HG02970 (cell line): ENCODE results near the gene FGFR2.

Source experiments
- ATAC-seq: cut with Tn5 transposase; IDR thresholded peaks from one replicate; pipeline ENCODE4 v1.9.1; 2021; ENCODE audit warnings: mild to moderate bottlenecking, moderate library complexity, moderate number of reproducible peaks; ENCODE audit not compliant: unreplicated experiment, low FRiP score

FGFR2 gene

GRCh38 chr10:121501796-121502195 lies 96.4 kb downstream of the FGFR2 start:
- no peak for ATAC-seq

DNA sequence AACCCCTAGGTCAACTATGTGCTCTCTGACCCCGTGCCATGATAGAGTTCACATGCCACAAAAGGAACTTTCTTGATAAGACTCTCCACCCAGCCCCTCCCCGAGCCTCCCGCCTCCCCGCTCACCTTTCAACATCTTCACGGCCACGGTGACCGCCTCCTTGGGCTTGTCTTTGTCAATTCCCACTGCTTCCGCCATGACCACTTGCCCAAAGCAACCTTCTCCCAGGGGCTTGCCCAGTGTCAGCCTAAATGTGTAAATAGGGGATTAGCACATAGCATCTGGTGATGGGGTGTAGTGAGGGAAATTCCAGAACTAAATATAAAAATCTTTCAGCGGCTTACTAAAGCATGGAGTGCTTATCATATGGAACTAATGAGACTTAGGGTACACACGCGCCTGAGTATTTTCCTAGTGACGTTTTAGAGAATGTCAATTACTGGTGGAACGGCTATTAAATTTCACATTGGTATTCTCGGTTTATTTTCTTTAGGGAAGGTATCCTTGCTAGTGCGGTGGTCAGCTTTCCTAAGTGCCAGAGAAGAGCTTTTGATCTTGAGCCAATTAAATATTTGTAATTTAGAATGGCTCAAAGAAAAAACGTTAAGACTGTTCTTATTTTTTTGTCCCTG lies 97.4 kb downstream of the FGFR2 start:
- no peak for ATAC-seq

DNA sequence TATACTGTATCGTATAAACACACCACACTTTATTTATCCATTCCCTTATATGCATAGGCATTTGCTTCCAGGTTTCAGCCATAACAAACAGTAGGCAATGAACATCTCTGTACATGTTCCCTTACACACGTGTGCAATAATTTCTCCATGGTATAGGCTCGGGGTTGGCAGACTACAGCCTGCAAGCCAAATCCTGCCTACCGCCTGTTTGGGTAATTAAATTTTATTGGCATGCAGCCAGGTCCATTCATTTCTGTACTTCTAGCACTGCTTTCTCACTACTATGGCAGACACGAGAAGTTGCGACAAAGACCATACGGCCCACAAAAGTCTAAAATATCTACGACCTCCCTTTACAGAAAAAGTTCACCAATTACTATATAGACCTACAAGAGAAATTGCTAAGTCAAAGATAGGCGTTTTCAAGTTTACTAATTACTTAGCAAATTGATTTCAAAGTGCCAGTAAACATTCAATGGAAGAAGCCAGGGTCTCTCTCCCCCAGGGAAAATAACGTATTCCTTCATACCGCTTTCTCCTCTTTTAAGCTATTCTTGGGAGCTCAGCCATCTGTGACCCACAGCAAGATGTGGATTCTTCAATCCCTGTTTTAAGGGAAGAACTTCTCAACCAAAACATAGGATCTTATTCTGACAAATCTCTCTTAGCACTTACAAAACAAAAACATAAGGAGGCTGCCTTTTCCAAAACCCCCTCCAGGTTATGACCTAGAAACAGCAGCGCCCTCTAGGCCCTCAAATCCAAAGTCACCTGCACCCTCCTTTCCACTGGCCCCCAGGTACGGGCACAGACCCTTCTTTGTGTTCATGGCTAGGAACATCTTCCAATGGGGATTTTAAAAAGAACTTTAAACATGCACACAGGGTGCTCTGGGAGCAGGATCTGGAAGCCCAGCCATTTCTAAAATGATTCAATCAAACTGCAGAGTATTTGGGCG lies 100.5 kb downstream of the FGFR2 start:
- no peak for ATAC-seq

DNA sequence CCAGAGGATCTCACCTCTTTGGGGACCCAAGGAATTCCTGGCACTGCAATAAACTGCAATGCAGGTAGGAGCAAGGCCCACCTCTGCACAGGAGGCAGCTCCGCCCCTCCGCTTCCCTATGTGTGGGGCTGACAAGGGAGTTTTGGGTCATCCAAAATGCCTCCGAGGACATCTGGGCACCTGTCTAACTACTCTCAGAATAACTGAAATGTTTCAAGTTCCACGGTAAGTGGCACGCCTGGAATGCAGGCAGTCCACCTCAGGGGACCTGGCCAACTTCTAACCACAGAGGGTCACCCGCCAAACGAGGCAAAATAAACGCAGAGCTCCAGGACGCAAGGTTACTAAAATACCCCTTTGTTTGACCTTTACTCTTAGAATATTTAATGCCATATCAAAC lies 102.5 kb downstream of the FGFR2 start:
- no peak for ATAC-seq

GRCh38 chr10:121494296-121494695 lies 103.9 kb downstream of the FGFR2 start:
- no peak for ATAC-seq

DNA sequence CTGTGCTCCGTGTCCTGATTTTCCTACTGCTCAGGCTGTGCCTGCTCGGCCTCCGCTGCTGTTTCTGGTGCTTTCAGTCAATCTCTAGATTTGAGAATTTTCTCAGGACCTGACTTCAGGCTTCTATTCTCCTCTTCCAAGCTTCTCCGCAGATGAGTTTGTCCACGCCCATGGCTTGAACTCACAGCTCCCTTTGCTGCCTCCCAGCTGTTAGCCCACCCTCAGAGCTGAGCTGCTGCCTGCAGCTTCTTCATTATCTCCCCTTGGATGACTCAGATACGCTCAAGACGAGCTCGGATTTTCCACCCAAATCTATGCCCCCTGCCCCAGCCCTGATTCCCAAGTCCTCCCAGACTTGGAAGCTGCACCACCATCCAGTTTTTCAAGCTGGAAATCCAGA lies 104.7 kb downstream of the FGFR2 start:
- ATAC-seq = no peak

DNA sequence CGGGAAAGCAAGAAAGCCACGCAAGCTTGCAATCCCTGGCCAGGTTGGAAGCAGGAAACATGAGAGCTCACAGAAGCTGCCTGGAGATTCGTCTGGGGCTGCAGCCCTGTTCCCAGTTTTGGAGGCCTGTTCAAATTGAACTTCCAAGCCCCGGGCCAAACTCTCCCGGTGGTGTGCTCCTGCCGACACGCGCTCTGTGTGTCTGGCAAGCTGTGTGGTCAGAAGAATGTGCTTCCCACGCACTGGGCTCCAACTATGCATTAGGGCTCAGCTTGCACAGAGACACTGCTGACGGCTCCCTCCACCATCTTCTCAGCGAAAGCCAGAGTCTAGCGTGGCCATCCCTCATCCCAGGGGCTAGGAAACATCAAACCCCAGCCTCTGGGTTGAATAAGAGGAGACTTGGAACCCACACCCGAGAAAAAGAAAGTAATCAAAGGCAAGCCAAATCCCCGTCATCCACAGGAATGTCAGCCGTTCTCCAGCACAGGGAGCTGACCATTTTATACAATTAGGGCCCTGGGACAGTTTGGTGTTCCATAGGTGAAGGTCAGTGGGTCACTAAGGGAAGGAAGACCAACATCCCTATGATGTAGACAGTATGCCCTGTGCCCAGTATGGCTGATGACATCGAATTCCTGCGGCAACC lies 107.2 kb downstream of the FGFR2 start:
- no peak for ATAC-seq

DNA sequence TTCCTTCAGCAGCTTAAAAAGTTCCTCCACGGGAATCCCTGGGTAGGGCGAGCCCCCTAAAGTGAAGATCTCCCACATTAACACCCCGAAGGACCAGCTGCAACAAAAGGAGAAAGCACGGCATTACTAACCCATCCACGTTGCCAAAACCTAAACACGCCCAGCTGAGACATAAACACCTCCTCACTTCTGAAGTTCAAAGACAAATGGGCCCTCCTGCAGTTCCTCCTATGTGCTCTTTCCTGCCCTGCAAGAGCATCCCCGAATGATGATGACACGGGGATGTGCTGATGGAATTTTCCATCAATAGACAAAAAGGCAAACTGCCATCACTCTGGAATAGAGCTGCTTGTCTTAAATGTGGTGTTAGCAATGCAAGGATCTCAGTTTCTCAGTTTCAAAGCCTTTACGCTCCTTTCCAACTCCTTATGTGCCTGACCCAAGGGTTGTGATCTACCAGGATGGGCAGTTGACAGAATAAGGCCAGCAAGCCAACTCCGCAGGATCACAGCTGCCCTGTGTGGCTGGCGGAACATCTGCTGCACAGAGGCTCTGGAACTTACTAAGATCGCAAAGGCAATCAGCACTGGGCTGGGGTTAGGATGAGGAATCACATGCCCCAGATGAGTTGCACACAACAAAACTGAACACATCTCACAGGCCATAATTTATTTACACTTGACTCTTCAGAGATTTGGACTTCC lies 112.7 kb downstream of the FGFR2 start:
- no peak for ATAC-seq

DNA sequence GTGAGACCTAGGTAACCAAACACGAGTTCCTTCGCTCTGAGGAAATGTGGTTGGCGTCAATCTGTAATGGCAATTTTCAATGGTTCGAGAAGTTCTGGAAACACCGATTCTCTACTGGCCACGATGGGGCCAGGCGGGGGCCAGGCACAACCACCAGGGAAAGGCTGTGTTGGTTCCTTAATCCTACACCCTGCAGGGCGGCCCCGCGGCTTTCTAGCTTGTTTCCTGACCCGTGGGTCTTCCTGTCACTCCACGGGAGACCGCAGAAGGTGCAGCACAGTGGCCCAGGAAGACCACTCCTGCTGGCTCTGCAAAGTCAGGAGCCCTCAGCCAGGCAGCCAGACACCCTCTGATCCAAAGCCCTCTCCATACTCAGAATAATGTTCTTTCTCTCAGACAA lies 113.4 kb downstream of the FGFR2 start:
- no peak for ATAC-seq

DNA sequence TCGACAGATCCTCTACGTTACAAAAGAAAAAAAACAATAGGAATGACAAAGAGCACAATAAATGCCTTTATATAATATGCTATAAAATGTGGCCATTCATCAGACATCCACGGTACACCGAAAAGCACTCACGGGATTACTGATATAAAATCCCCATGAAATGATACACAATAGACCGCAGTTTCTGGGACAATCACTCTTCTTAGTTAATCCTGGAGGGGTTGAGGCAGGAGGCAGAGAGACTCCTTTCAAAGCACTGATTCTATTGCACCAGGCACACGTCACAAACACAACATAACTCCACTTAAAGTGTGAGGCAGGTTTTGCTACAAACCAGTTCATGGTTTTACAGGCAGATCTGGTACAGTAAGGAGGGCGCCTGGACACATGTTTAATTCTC lies 113.8 kb downstream of the FGFR2 start:
- no peak for ATAC-seq

- no peak for ATAC-seq
These were observed 117.1 kb downstream of the FGFR2 start for GRCh38 chr10:121481180-121481579.

- ATAC-seq = no peak
These were observed 119.7 kb downstream of the FGFR2 start for GRCh38 chr10:121478556-121478955.

DNA sequence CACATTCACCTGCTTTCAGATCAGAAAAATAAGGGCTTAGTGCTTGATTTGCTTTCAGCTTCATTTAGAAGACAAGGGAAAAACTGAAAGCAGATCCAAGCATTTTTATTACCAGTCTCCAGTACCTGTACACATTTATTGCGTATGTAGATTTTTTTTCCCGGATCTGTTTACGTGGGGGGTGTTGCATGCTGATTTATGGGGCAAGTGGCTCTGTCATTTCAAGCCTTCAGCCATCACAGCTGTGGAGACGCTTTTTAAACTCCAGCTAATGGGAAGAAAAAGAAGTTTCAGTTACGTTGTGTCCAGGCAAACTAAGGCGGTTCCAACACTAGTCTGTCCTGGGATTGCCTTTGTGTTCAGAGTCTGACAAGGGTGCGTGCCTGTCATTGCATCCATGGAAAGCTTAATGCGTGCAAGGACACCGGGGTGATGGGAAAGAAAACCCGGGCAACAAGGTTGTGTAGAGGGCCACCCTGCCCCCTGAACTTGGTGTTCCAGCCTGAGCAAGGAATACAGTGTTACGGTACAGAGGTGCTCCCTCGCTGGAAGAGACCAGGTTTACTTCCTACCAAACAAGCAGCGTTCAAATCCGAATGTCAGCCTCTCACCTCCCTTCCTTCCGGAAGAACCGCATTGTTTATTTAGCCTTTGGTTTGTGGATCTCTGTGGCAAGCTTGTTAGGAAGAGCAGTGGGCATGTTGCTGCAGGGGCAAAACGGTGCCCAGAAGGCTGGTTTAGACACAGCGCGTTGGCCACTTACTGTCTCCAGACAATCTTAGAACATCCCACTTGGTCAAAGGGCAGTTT lies 128.2 kb downstream of the FGFR2 start:
- no peak for ATAC-seq

- ATAC-seq = no peak
These were observed 129.5 kb downstream of the FGFR2 start for GRCh38 chr10:121468726-121469125.

DNA sequence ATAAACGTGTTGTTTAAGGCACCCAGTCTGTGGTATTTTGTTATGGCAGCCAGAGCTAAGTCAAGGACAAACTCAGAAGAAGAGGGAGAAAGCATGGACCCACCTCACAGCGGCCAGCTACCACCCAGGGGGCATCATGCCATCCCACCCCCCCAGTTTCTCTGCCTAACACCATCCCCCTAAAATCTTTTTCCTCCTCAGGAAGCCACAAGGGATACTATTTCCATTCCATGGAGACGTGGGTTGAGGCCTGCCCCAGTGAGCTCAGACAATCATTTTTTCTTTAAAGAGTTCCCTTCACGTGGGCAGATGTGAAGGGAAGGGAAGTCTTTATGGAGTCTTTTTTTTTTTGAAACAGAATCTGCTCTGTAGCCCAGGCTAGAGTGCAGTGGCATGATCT lies 131.8 kb downstream of the FGFR2 start:
- ATAC-seq = no peak

GRCh38 chr10:121465215-121465614 lies 133.0 kb downstream of the FGFR2 start:
- ATAC-seq = no peak

DNA sequence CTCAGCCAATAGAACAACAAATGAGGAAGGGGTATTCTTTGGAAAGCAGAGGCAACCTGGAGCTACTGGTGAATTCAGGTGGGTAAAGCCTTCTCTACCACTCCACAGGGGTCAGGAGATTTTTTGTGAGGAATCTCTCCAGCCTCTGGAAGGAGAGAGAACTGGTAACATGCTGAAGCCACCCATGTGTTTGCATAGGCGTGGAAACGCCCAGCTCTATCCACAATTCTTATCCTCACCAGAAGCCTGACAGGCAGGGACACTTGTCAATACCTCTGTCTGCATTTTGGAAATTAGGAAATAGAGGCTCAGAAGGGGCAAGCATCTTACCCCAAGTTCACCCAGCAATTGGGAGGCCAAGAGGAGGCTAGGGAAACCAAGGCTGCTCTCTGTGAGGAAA lies 133.7 kb downstream of the FGFR2 start:
- ATAC-seq = no peak

- no peak for ATAC-seq
These were observed 135.3 kb downstream of the FGFR2 start for GRCh38 chr10:121462955-121463354.

GRCh38 chr10:121462281-121462680 lies 136.0 kb downstream of the FGFR2 start:
- ATAC-seq = no peak

DNA sequence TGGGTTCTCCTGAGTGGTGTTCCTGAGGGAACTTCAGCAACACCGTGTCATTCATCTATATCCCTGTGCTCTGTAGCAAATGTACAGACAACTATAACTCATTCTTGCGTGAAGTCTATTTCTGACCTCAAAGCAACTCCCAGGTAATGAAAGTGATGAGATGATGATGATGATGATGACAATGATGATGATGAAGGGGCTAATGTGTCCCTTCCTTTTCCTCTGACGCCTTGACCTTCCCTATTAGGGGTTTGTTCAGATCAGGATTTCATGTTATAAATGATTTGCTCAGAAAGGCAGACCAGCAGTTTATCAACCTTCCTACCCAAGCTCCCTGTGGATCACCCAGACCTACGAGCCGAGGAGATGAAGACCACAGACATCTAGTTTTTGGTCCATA lies 136.9 kb downstream of the FGFR2 start:
- no peak for ATAC-seq
